ENCODE results near the gene TRPM5.

The TRPM5 gene

GRCh38 chr11:2452321-2453012, 8.2 kb upstream of the TRPM5 start:
- DNase-seq: no peak

GRCh38 chr11:2451916-2452315, 7.6 kb upstream of the TRPM5 start:
- no peak for DNase-seq

GRCh38 chr11:2451336-2451735, 7.0 kb upstream of the TRPM5 start:
- DNase-seq: no peak

GRCh38 chr11:2450321-2451041, 6.2 kb upstream of the TRPM5 start:
- no peak for DNase-seq

GRCh38 chr11:2449548-2450320, 5.4 kb upstream of the TRPM5 start:
- DNase-seq: no peak

- DNase-seq: no peak
Observed at GRCh38 chr11:2448661-2449547, 4.6 kb upstream of the TRPM5 start.

- no peak for DNase-seq
Observed at GRCh38 chr11:2447951-2448650, 3.8 kb upstream of the TRPM5 start.

- no peak for DNase-seq
Observed at GRCh38 chr11:2447253-2447950, 3.1 kb upstream of the TRPM5 start.

- DNase-seq: peak in 1 of 2 donors; percentile 39
Observed at GRCh38 chr11:2446590-2447252, 2.4 kb upstream of the TRPM5 start.

- no peak for DNase-seq
Observed at GRCh38 chr11:2445746-2446551, 1.6 kb upstream of the TRPM5 start.

GRCh38 chr11:2444821-2445745, 769 bp upstream of the TRPM5 start, which contains the start of gene KCNQ1:
Gene KCNQ1 (plus strand): TSS chr11:2445008. CDS start chr11:2445099, 91 bp downstream.
- peak; percentile 49 to 73 for DNase-seq

- DNase-seq: no peak
Observed at GRCh38 chr11:2443406-2443805, 908 bp downstream of the TRPM5 start.

- no peak for DNase-seq
Observed at GRCh38 chr11:2442589-2442988, 1.7 kb downstream of the TRPM5 start.

- DNase-seq: no peak
Observed at GRCh38 chr11:2441171-2441570, 3.1 kb downstream of the TRPM5 start.

GRCh38 chr11:2440646-2441045, 3.7 kb downstream of the TRPM5 start:
- no peak for DNase-seq

GRCh38 chr11:2439820-2440219, 4.5 kb downstream of the TRPM5 start:
- DNase-seq: no peak

- no peak for DNase-seq
Observed at GRCh38 chr11:2437516-2437915, 6.8 kb downstream of the TRPM5 start.

- no peak for DNase-seq
Observed at GRCh38 chr11:2436521-2437031, 7.7 kb downstream of the TRPM5 start.
